Activated CD4-positive, alpha-beta T cell treated with anti-CD3 and anti-CD28 coated beads, Interleukin-2, Interleukin-4, amounts not matched to agents 100 ng/mL and 50 ng/mL, durations not matched to agents 16 hours and 8 hours (primary cell): Measurements from ENCODE around the gene TECPR2.
"Not testable (repeated sequence)": the region's sequence is repeated elsewhere in the genome, so short reads cannot be mapped to it uniquely, and the experiment has no call there.

Experiments
- DNase-seq: peaks from one replicate; pipeline ENCODE4 v3.0.0-alpha.2; 2020; ENCODE audit warnings: low spot score

The TECPR2 gene

GRCh38 chr14:102362545-102363181, at the start of gene TECPR2, which contains the start of gene CINP:
Gene TECPR2, plus strand, starts transcription at chr14:102362941. Its CDS starts 13,781 bp downstream, at chr14:102376722.
Gene CINP, minus strand, starts transcription at chr14:102362890. Its CDS starts 39 bp downstream, at chr14:102362851.
- peak; percentile 95 for DNase-seq

GRCh38 chr14:102314242-102315011, 48.3 kb upstream of the TECPR2 start:
- DNase-seq = peak; percentile 85

GRCh38 chr14:102315121-102315520, 47.6 kb upstream of the TECPR2 start:
- no peak for DNase-seq

GRCh38 chr14:102316338-102316742, 46.4 kb upstream of the TECPR2 start:
- no peak for DNase-seq

GRCh38 chr14:102316743-102317563, 45.8 kb upstream of the TECPR2 start:
- DNase-seq = peak; percentile 94

GRCh38 chr14:102317564-102318248, 45.0 kb upstream of the TECPR2 start:
- DNase-seq = peak; percentile 39

- DNase-seq = no peak
Measured at GRCh38 chr14:102318781-102319276, 43.9 kb upstream of the TECPR2 start.

- DNase-seq = peak; percentile 96
Measured at GRCh38 chr14:102319351-102320032, 43.2 kb upstream of the TECPR2 start, which contains the start of gene ZNF839. Gene ZNF839, plus strand, starts transcription at chr14:102319746. Its CDS starts 20 bp downstream, at chr14:102319766.

GRCh38 chr14:102320033-102320660, 42.6 kb upstream of the TECPR2 start:
- DNase-seq = peak; percentile 23

- no peak for DNase-seq
Measured at GRCh38 chr14:102320671-102321455, 41.9 kb upstream of the TECPR2 start.

- no peak for DNase-seq
Measured at GRCh38 chr14:102321456-102322422, 41.0 kb upstream of the TECPR2 start.

- peak; percentile 32 for DNase-seq
Measured at GRCh38 chr14:102323102-102323501, 39.6 kb upstream of the TECPR2 start.

- no peak for DNase-seq
Measured at GRCh38 chr14:102325791-102326345, 36.9 kb upstream of the TECPR2 start.

GRCh38 chr14:102326583-102326982, 36.2 kb upstream of the TECPR2 start:
- DNase-seq = no peak

- DNase-seq = not testable (repeated sequence)
Measured at GRCh38 chr14:102329381-102329780, 33.4 kb upstream of the TECPR2 start.

GRCh38 chr14:102330806-102331205, 31.9 kb upstream of the TECPR2 start:
- DNase-seq = no peak

- DNase-seq = no peak
Measured at GRCh38 chr14:102333390-102333789, 29.4 kb upstream of the TECPR2 start.
